HEK293T (cell line): Measurements from ENCODE around the gene MED15.

Source experiments
- ARNT ChIP-seq: fragments of 450-650 bp; IDR thresholded peaks from 2 replicates; pipeline ENCODE4 v1.6.1; 2017; ENCODE audit warnings: mild to moderate bottlenecking
- BHLHE40 ChIP-seq: fragments of 450-650 bp; IDR thresholded peaks from 2 replicates; pipeline ENCODE4 v1.6.1; 2016; ENCODE audit warnings: mild to moderate bottlenecking, moderate library complexity, borderline replicate concordance
- ELF4 ChIP-seq: fragments of 450-650 bp; IDR thresholded peaks from 2 replicates; pipeline ENCODE4 v1.6.1; 2017; ENCODE audit warnings: antibody characterized with exemption
- FOXA1 ChIP-seq: fragments of 450-650 bp; IDR thresholded peaks from 2 replicates; pipeline ENCODE4 v1.6.1; 2016; ENCODE audit warnings: mild to moderate bottlenecking
- FOXK2 ChIP-seq: fragments of 450-650 bp; IDR thresholded peaks from 2 replicates; pipeline ENCODE4 v1.6.1; 2016; ENCODE audit warnings: mild to moderate bottlenecking
- HDGF ChIP-seq: fragments of 450-650 bp; IDR thresholded peaks from 2 replicates; pipeline ENCODE4 v1.6.1; 2017; ENCODE audit warnings: antibody characterized with exemption, borderline replicate concordance
- LEF1 ChIP-seq: fragments of 450-650 bp; IDR thresholded peaks from 2 replicates; pipeline ENCODE4 v1.6.1; 2017; ENCODE audit warnings: mild to moderate bottlenecking, borderline replicate concordance
- PKNOX1 ChIP-seq: fragments of 450-650 bp; IDR thresholded peaks from 2 replicates; pipeline ENCODE4 v1.6.1; 2016
- SP1 ChIP-seq: fragments of 450-650 bp; IDR thresholded peaks from 2 replicates; pipeline ENCODE4 v1.6.1; 2017
- TARDBP ChIP-seq: fragments of 450-650 bp; IDR thresholded peaks from 2 replicates; pipeline ENCODE4 v1.6.1; 2016
- ZNF384 ChIP-seq: fragments of 450-650 bp; IDR thresholded peaks from 2 replicates; pipeline ENCODE4 v1.6.1; 2016

GRCh38 chr22:20590477-20591294 is 83.3 kb downstream of the MED15 start:
- TF ChIP-seq TARDBP (no peak), ARNT (no peak), ZNF384 (no peak), PKNOX1 (no peak), LEF1 (no peak), FOXA1 (no peak), BHLHE40 (no peak), FOXK2 (no peak), SP1 (no peak), HDGF (no peak), ELF4 (no peak)
